DOHH2 (cell line): ENCODE data around the gene GCNT4.

Experiments
- H3F3A ChIP-seq: fragments of 200-600 bp; sonication (generic), shearing (Covaris generic); 2 replicates; pipeline ENCODE4 v1.6.0; 2016; ENCODE audit warnings: antibody characterized with exemption, mild to moderate bottlenecking; ENCODE audit not compliant: control insufficient read depth, insufficient read depth
- H3K27ac ChIP-seq: fragments of 200-600 bp; sonication (generic); 2 replicates; pipeline ENCODE4 v1.5.1; 2014; ENCODE audit warnings: low read depth, mild to moderate bottlenecking, low read length, moderate library complexity
- H3K27me3 ChIP-seq: fragments of 200-600 bp; sonication (generic); 2 replicates; pipeline ENCODE4 v1.6.1; 2014; ENCODE audit warnings: mild to moderate bottlenecking, low read length, mixed read lengths; ENCODE audit not compliant: control insufficient read depth
- H3K36me3 ChIP-seq: fragments of 200-600 bp; sonication (generic); 2 replicates; pipeline ENCODE4 v1.6.1; 2014; ENCODE audit warnings: mild to moderate bottlenecking, low read length, moderate library complexity, mixed read lengths; ENCODE audit not compliant: control insufficient read depth
- H3K4me1 ChIP-seq: fragments of 200-600 bp; sonication (generic); 2 replicates; pipeline ENCODE4 v1.6.1; 2014; ENCODE audit warnings: mild to moderate bottlenecking, low read length, mixed read lengths; ENCODE audit not compliant: control insufficient read depth
- H3K4me2 ChIP-seq: fragments of 200-600 bp; sonication (generic); 2 replicates; pipeline ENCODE4 v1.6.0; 2014; ENCODE audit warnings: mild to moderate bottlenecking, low read length, moderate library complexity
- H3K4me3 ChIP-seq: fragments of 200-600 bp; sonication (generic); 2 replicates; pipeline ENCODE4 v1.5.1; 2014; ENCODE audit warnings: mild to moderate bottlenecking, low read length, mixed read lengths
- H3K79me2 ChIP-seq: fragments of 200-600 bp; sonication (generic); 2 replicates; pipeline ENCODE4 v1.6.1; 2014; ENCODE audit warnings: mild to moderate bottlenecking, low read length, mixed read lengths; ENCODE audit not compliant: control insufficient read depth
- H3K9me2 ChIP-seq: fragments of 200-600 bp; sonication (generic); replicated peaks from 2 replicates; pipeline ENCODE4 v1.6.1; 2014; ENCODE audit warnings: mild to moderate bottlenecking, low read length, mixed read lengths; ENCODE audit not compliant: control insufficient read depth
- H3K9me3 ChIP-seq: fragments of 200-600 bp; sonication (generic); 2 replicates; pipeline ENCODE4 v1.6.1; 2014; ENCODE audit warnings: antibody characterized with exemption, low read length, mixed read lengths; ENCODE audit not compliant: control insufficient read depth, insufficient read depth
- H4K20me1 ChIP-seq: fragments of 200-600 bp; sonication (generic); 2 replicates; pipeline ENCODE4 v1.6.0; 2014; ENCODE audit warnings: low read depth, mild to moderate bottlenecking, antibody characterized with exemption, low read length, moderate library complexity; ENCODE audit not compliant: control insufficient read depth, insufficient read depth
- CTCF ChIP-seq: fragments of 200-600 bp; sonication (generic); IDR thresholded peaks from one replicate; pipeline ENCODE4 v1.5.1; 2014; ENCODE audit warnings: antibody characterized with exemption, mild to moderate bottlenecking, low read depth, low read length; ENCODE audit not compliant: poor library complexity, severe bottlenecking
- EZH2phosphoT487 ChIP-seq: fragments of 200-600 bp; sonication (generic); IDR thresholded peaks from 2 replicates; pipeline ENCODE4 v1.6.1; 2017; ENCODE audit warnings: borderline replicate concordance, mild to moderate bottlenecking, antibody characterized with exemption, low read length, moderate library complexity, mixed read lengths

The GCNT4 gene

GRCh38 chr5:75021800-75022199 is 30.6 kb downstream of the GCNT4 start:
- no peak overlapping the region for H3K27ac ChIP-seq
- no peaks in the 10 kb centered on the region for H3K27me3 ChIP-seq
- H4K20me1 ChIP-seq: no peaks in the 10 kb centered on the region
- no peaks in the 10 kb centered on the region for H3K9me2 ChIP-seq
- H3K4me2 ChIP-seq: no peak overlapping the region
- H3F3A ChIP-seq: no peaks in the 10 kb centered on the region
- no peaks in the 10 kb centered on the region for H3K4me1 ChIP-seq
- no peaks in the 10 kb centered on the region for H3K36me3 ChIP-seq
- no peak overlapping the region for H3K4me3 ChIP-seq
- H3K9me3 ChIP-seq: no peaks in the 10 kb centered on the region
- no peaks in the 10 kb centered on the region for H3K79me2 ChIP-seq
- no peak for TF ChIP-seq EZH2phosphoT487
- TF ChIP-seq CTCF: no peak

GRCh38 chr5:75021219-75021618 is 31.1 kb downstream of the GCNT4 start:
- Histone ChIP-seq H4K20me1 (no peaks in the 10 kb centered on the region), H3K9me3 (no peaks in the 10 kb centered on the region), H3K4me1 (no peaks in the 10 kb centered on the region), H3K27me3 (no peaks in the 10 kb centered on the region), H3K79me2 (no peaks in the 10 kb centered on the region), H3K4me3 (no peak overlapping the region), H3K36me3 (no peaks in the 10 kb centered on the region), H3F3A (no peaks in the 10 kb centered on the region), H3K4me2 (no peak overlapping the region), H3K9me2 (no peaks in the 10 kb centered on the region), H3K27ac (no peak overlapping the region)
- TF ChIP-seq CTCF: no peak
- no peak for TF ChIP-seq EZH2phosphoT487

- Histone ChIP-seq H3K27me3 (no peaks in the 10 kb centered on the region), H3K27ac (no peak overlapping the region), H3K79me2 (no peaks in the 10 kb centered on the region), H3K4me1 (no peaks in the 10 kb centered on the region), H3F3A (no peaks in the 10 kb centered on the region), H3K4me2 (no peak overlapping the region), H3K9me2 (no peaks in the 10 kb centered on the region), H3K4me3 (no peak overlapping the region), H4K20me1 (no peaks in the 10 kb centered on the region), H3K36me3 (no peaks in the 10 kb centered on the region), H3K9me3 (no peaks in the 10 kb centered on the region)
- TF ChIP-seq CTCF (no peak), EZH2phosphoT487 (no peak)
Measured at GRCh38 chr5:75020016-75020656, 32.2 kb downstream of the GCNT4 start.
